22Rv1 (cell line): ENCODE data around the gene TTC13.
A peak's percentile ranks its signal among the peaks of the same experiment; 100 is the strongest.
"Not testable (repeated sequence)": the region's sequence is repeated elsewhere in the genome, so short reads cannot be mapped to it uniquely, and the experiment has no call there.

Experiments used
- H3K27ac ChIP-seq: fragments of 450-650 bp; 2 replicates; pipeline ENCODE4 v1.5.1; 2017
- CTCF ChIP-seq: fragments of 450-650 bp; IDR thresholded peaks from 2 replicates; pipeline ENCODE4 v1.5.1; 2017; ENCODE audit warnings: mild to moderate bottlenecking
- ZFX ChIP-seq: fragments of 450-650 bp; IDR thresholded peaks from 2 replicates; pipeline ENCODE4 v1.6.1; 2017; ENCODE audit warnings: antibody characterized with exemption, borderline replicate concordance

The TTC13 gene

GRCh38 chr1:230978491-230979388 is at the start of gene TTC13, which contains the start of gene ARV1:
TTC13 (minus strand) TSS chr1:230978861; CDS start chr1:230978830, 31 bp downstream.
ARV1 (plus strand) TSS chr1:230979094; CDS start chr1:230979106, 12 bp downstream.
- peak within 1 kb of the TSS; percentile 80 for H3K27ac ChIP-seq
- no peak for TF ChIP-seq ZFX
- TF ChIP-seq CTCF: peak; percentile 62

GRCh38 chr1:231027971-231028370 is 49.3 kb upstream of the TTC13 start:
- H3K27ac ChIP-seq: no peak overlapping the region
- no peak for TF ChIP-seq ZFX
- TF ChIP-seq CTCF: no peak

GRCh38 chr1:231027136-231027925 is 48.7 kb upstream of the TTC13 start:
- TF ChIP-seq CTCF: no peak
- TF ChIP-seq ZFX: no peak
- no peak overlapping the region for H3K27ac ChIP-seq

- no peak for TF ChIP-seq CTCF
- TF ChIP-seq ZFX: no peak
- no peak overlapping the region for H3K27ac ChIP-seq
These were observed 47.9 kb upstream of the TTC13 start for GRCh38 chr1:231026576-231026975.

GRCh38 chr1:231023150-231023549 is 44.5 kb upstream of the TTC13 start:
- H3K27ac ChIP-seq: no peak overlapping the region
- TF ChIP-seq ZFX (no peak), CTCF (no peak)

- not testable (repeated sequence) for H3K27ac ChIP-seq
These were observed 43.9 kb upstream of the TTC13 start for GRCh38 chr1:231022543-231022942.

- TF ChIP-seq ZFX (no peak), CTCF (no peak)
- no peak overlapping the region for H3K27ac ChIP-seq
These were observed 42.9 kb upstream of the TTC13 start for GRCh38 chr1:231021540-231022031.
